ENCODE measurements around the gene CERS6.

Gene CERS6

DNA sequence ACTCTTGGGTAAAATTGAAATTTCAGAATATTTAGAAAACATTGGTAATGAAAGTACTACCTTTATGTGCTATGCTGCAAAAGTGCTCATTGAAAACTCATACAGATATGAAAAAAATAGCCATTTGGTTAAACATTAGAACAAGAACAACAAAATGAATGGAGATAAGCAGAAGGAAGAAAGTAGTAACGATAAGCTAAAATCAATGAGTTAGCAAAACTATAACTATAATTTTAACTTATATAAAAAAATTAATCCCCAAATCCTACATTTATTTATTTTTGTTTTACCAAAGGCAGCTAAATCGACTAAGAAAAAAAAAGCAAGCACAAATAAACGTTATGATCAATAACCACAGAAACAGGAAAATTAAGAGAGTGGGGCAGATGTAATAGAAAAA is 99.2 kb downstream of the CERS6 start (continued):
- TF ChIP-seq ISL1 (CRISPR knock-in tag; IDR thresholded peaks at IDR 0.05) = no peak

DNA sequence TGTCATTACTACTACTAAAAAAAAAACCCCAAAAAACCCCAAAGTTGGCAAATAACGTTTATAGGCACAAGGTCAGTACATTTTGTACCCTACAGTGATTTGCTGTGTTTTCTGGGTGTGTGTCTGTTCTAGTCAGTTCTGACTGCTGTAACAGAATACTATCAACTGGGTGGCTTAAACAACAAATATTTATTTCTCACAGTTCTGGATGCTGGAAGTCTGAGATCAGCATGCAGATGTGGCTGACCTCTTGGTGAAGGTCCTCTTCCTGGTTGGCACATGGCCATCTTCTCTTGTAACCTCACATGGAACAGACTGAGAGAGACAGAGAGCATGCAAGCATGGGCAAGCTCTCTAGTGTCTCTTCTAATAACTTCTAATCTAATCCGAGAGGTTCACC is 103.1 kb downstream of the CERS6 start:
- no peak for TF ChIP-seq CSRNP3 (CRISPR knock-in tag; IDR thresholded peaks at IDR 0.05)
- TF ChIP-seq TSHZ2 (CRISPR knock-in tag; IDR thresholded peaks at IDR 0.05) = no peak
- TF ChIP-seq ZNF8 (CRISPR knock-in tag; IDR thresholded peaks at IDR 0.05) = no peak
- TF ChIP-seq PPARA (CRISPR knock-in tag; IDR thresholded peaks at IDR 0.05; ENCODE audit: borderline replicate concordance) = no peak
- TF ChIP-seq BACH2 (CRISPR knock-in tag; IDR thresholded peaks at IDR 0.05; ENCODE audit: borderline replicate concordance) = no peak
- no peak for TF ChIP-seq GLIS3 (CRISPR knock-in tag; IDR thresholded peaks at IDR 0.05)
- TF ChIP-seq ARNTL (CRISPR knock-in tag; IDR thresholded peaks at IDR 0.05; ENCODE audit: borderline replicate concordance, low read depth) = no peak
- no peak for TF ChIP-seq RARB (CRISPR knock-in tag; IDR thresholded peaks at IDR 0.05)
- no peak for ATAC-seq

DNA sequence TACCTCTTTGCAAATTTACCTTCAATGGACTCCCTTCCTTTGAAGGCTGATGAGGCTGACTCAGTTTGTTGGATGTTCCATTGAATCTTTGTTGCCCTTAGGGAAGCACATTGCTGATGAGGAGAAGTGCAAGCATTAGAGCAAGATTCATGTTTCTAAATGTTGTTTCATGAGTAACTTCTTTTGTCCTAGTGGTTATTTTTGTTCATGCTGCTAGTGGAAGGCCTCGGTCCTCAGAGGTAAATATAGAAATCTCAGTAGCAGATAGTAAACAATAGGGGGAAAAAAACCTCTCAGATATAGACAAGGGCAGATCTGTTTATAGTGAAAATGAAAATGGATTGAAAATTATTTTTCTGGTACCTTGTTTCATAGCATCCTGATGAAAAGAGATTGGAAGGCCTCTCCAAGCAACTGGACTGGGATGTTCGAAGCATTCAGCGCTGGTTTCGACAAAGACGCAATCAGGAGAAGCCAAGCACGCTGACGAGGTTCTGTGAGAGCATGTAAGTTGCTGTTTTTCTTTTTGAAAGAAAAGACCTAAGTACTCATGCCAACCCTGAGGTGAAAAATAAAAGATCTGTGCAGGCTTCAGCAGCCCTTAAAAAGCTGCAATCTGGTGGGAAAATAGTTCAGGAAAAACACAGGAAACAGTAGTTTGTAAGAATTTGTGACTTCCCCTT is 104.9 kb downstream of the CERS6 start:
- ATAC-seq = no peak
- TF ChIP-seq ZFP3 (CRISPR knock-in tag; IDR thresholded peaks at IDR 0.05) (no peak), ZNF8 (CRISPR knock-in tag; IDR thresholded peaks at IDR 0.05) (no peak), SNAI2 (CRISPR knock-in tag; IDR thresholded peaks at IDR 0.05) (no peak), OSR1 (CRISPR knock-in tag; IDR thresholded peaks at IDR 0.05) (no peak), ZNF565 (CRISPR knock-in tag; conservative IDR thresholded peaks at IDR 0.05; ENCODE audit: low read depth) (no peak)

- ATAC-seq = no peak
- TF ChIP-seq ZNF70 (CRISPR knock-in tag; IDR thresholded peaks at IDR 0.05) = no peak
Observed at GRCh38 chr2:168561991-168562390, 105.9 kb downstream of the CERS6 start.

- TF ChIP-seq OSR1 (CRISPR knock-in tag; IDR thresholded peaks at IDR 0.05) (no peak), SNAI2 (CRISPR knock-in tag; IDR thresholded peaks at IDR 0.05) (no peak)
- no peak for ATAC-seq
Observed at GRCh38 chr2:168562971-168563370, 106.9 kb downstream of the CERS6 start.

DNA sequence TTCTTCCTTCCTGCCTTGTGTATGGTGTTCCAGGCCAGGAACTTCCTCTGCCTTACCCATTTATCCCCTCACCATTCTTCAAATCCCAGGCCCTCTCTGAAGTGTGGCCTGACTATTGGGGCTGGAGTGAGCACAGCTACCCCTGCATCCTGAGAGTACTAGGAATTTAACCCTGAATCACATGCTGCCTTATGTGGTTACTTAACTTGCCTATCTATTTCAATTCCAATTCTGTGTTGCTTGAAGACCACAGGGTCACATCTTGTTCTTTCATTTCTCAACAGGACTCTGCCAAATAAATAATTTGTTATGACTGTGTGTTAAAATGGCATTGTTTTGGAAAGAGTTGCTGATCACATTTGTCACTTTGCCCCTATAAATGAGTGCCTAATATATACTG is 108.6 kb downstream of the CERS6 start:
- no peak for ATAC-seq
- TF ChIP-seq PPARA (CRISPR knock-in tag; IDR thresholded peaks at IDR 0.05; ENCODE audit: borderline replicate concordance) (no peak), PATZ1 (CRISPR knock-in tag; IDR thresholded peaks at IDR 0.05; ENCODE audit: borderline replicate concordance) (no peak), RARB (CRISPR knock-in tag; IDR thresholded peaks at IDR 0.05) (no peak), OSR1 (CRISPR knock-in tag; IDR thresholded peaks at IDR 0.05) (no peak), ARNTL (CRISPR knock-in tag; IDR thresholded peaks at IDR 0.05; ENCODE audit: borderline replicate concordance, low read depth) (no peak), ISL1 (CRISPR knock-in tag; IDR thresholded peaks at IDR 0.05) (no peak), ZFP3 (CRISPR knock-in tag; IDR thresholded peaks at IDR 0.05) (no peak), TSHZ2 (CRISPR knock-in tag; IDR thresholded peaks at IDR 0.05) (no peak), ZNF8 (CRISPR knock-in tag; IDR thresholded peaks at IDR 0.05) (no peak), CSRNP3 (CRISPR knock-in tag; IDR thresholded peaks at IDR 0.05) (no peak), GLIS3 (CRISPR knock-in tag; IDR thresholded peaks at IDR 0.05) (no peak), ZNF565 (CRISPR knock-in tag; conservative IDR thresholded peaks at IDR 0.05; ENCODE audit: low read depth) (no peak)
- TF ChIP-seq, protein P1, sequence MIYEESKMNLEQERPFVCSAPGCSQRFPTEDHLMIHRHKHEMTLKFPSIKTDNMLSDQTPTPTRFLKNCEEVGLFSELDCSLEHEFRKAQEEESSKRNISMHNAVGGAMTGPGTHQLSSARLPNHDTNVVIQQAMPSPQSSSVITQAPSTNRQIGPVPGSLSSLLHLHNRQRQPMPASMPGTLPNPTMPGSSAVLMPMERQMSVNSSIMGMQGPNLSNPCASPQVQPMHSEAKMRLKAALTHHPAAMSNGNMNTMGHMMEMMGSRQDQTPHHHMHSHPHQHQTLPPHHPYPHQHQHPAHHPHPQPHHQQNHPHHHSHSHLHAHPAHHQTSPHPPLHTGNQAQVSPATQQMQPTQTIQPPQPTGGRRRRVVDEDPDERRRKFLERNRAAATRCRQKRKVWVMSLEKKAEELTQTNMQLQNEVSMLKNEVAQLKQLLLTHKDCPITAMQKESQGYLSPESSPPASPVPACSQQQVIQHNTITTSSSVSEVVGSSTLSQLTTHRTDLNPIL (CRISPR knock-in tag; IDR thresholded peaks at IDR 0.05; ENCODE audit: low read depth) = no peak
